OCI-LY1 (cell line): Measurements from ENCODE around the gene FGD4.

Experiments
- EZH2 ChIP-seq: fragments of 200-600 bp; sonication (generic), shearing (Covaris generic); IDR thresholded peaks from 2 replicates; pipeline ENCODE4 v1.8.0; 2017; ENCODE audit warnings: borderline replicate concordance, mixed run types, mild to moderate bottlenecking, antibody characterized with exemption, low read length, moderate library complexity, mixed read lengths
- TF ChIP-seq, protein P1 (sequence below): fragments of 200-600 bp; sonication (generic), shearing (Covaris generic); IDR thresholded peaks from 2 replicates; pipeline ENCODE4 v1.5.1; 2017; ENCODE audit warnings: mild to moderate bottlenecking, antibody characterized with exemption, low read length, moderate library complexity, mixed read lengths

DNA sequence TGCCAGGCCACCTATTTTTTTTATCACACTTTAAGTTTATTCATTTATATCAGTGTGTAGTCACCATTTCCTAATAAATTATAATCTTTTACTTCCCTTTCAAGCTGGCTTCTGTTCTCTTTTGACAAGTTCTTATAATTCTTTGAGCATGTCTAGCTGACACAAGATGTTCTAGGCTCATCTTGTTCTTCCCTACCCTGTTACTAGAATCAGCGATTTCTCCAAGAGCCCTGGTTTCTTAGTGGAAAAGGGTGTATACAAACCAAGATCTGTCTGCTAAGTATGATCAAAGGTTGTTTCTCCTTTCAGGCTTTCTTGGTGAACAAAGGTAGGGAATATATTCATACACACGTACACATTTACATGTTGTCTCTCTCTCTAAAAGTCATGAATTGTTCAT lies 51.0 kb downstream of the FGD4 start:
- TF ChIP-seq, protein P1, sequence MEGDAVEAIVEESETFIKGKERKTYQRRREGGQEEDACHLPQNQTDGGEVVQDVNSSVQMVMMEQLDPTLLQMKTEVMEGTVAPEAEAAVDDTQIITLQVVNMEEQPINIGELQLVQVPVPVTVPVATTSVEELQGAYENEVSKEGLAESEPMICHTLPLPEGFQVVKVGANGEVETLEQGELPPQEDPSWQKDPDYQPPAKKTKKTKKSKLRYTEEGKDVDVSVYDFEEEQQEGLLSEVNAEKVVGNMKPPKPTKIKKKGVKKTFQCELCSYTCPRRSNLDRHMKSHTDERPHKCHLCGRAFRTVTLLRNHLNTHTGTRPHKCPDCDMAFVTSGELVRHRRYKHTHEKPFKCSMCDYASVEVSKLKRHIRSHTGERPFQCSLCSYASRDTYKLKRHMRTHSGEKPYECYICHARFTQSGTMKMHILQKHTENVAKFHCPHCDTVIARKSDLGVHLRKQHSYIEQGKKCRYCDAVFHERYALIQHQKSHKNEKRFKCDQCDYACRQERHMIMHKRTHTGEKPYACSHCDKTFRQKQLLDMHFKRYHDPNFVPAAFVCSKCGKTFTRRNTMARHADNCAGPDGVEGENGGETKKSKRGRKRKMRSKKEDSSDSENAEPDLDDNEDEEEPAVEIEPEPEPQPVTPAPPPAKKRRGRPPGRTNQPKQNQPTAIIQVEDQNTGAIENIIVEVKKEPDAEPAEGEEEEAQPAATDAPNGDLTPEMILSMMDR = no peak
- TF ChIP-seq EZH2 = no peak
